CD14-positive monocyte (primary cell): Measurements from ENCODE around the gene SQSTM1. TPM values are rescaled to one million over a fixed set of nuclear protein-coding genes. Genes with fewer than 3 reads are reported as not detected.

ENCODE experiments used
- DNase-seq, 3 donors: peaks; one replicate each; pipeline ENCODE4 v3.0.0-alpha.2; 2011 to 2022
- H2AFZ ChIP-seq: 2 replicates; pipeline ENCODE4 v1.6.0; 2012; ENCODE audit warnings: mild to moderate bottlenecking, low read depth, low read length, inconsistent platforms; ENCODE audit not compliant: insufficient read depth, poor library complexity, severe bottlenecking
- H3K27ac ChIP-seq, 2 donors: 1 replicate in 1 of 2; 2 replicates in 1 of 2; pipeline ENCODE4 v1.5.1; 2012 to 2013; ENCODE audit warnings: low read length in 2 of 2, control low read depth in 1 of 2, inconsistent platforms in 1 of 2, low read depth in 1 of 2, mild to moderate bottlenecking in 1 of 2
- H3K27me3 ChIP-seq, 2 donors: one replicate each; pipeline versions ENCODE4 v1.6.0 to v1.6.1; 2011 to 2013; ENCODE audit warnings: low read length in 2 of 2; ENCODE audit not compliant: control insufficient read depth in 2 of 2, insufficient read depth in 2 of 2
- H3K36me3 ChIP-seq, 2 donors: replicated peaks in 1 of 2; 1 replicate in 1 of 2; 2 replicates in 1 of 2; pipeline versions ENCODE4 v1.5.1 to v1.6.1; 2012 to 2013; ENCODE audit warnings: low read length in 2 of 2, control low read depth in 1 of 2, inconsistent platforms in 1 of 2, mild to moderate bottlenecking in 1 of 2; ENCODE audit not compliant: insufficient read depth in 2 of 2, control insufficient read depth in 1 of 2
- H3K4me1 ChIP-seq, 2 donors: 1 replicate in 1 of 2; 2 replicates in 1 of 2; pipeline versions ENCODE4 v1.5.1 to v1.6.1; 2012 to 2013; ENCODE audit warnings: low read length in 2 of 2, control low read depth in 1 of 2, inconsistent platforms in 1 of 2, mild to moderate bottlenecking in 1 of 2, moderate library complexity in 1 of 2; ENCODE audit not compliant: insufficient read depth in 2 of 2, control insufficient read depth in 1 of 2
- H3K4me2 ChIP-seq: replicated peaks from 2 replicates; pipeline ENCODE3; 2012; ENCODE audit warnings: low read length, moderate library complexity, mild to moderate bottlenecking; ENCODE audit not compliant: poor library complexity, severe bottlenecking; ENCODE audit errors: extremely low read depth
- H3K4me3 ChIP-seq, 3 experiments: fragments of 200-600 bp in 1 of 3; sonication (generic) in 1 of 3; replicated peaks in 1 of 3; 1 replicate in 2 of 3; 2 replicates in 1 of 3; pipeline ENCODE4 v1.5.1; 2011 to 2013; ENCODE audit warnings: low read length in 3 of 3, mild to moderate bottlenecking in 3 of 3, control low read depth in 2 of 3, low read depth in 2 of 3, inconsistent platforms in 1 of 3, moderate library complexity in 1 of 3
- H3K79me2 ChIP-seq: 2 replicates; pipeline ENCODE4 v1.6.0; 2012; ENCODE audit warnings: mild to moderate bottlenecking, control low read depth, inconsistent platforms, low read length, moderate library complexity; ENCODE audit not compliant: insufficient read depth
- H3K9ac ChIP-seq: 2 replicates; pipeline ENCODE4 v1.6.0; 2017; ENCODE audit warnings: low read length, mild to moderate bottlenecking; ENCODE audit not compliant: insufficient read depth, poor library complexity, severe bottlenecking
- H3K9me3 ChIP-seq, 2 donors: replicated peaks in 1 of 2; 1 replicate in 1 of 2; 2 replicates in 1 of 2; pipeline versions ENCODE4 v1.5.1 to v1.6.1; 2012 to 2013; ENCODE audit warnings: low read length in 2 of 2, control low read depth in 1 of 2; ENCODE audit not compliant: control insufficient read depth in 1 of 2, insufficient read depth in 1 of 2
- H4K20me1 ChIP-seq: 2 replicates; pipeline ENCODE4 v1.6.0; 2012; ENCODE audit warnings: mild to moderate bottlenecking, low read length, control low read depth, moderate library complexity; ENCODE audit not compliant: insufficient read depth
- H3K27ac Mint-ChIP-seq, 7 donors: one replicate each; pipeline ENCODE4 v1.8.0; 2020; ENCODE audit warnings: mild to moderate bottlenecking in 7 of 7, mixed read lengths in 7 of 7, moderate library complexity in 6 of 7, inconsistent platforms in 2 of 7
- H3K27me3 Mint-ChIP-seq, 3 donors: one replicate each; pipeline ENCODE4 v1.8.0; 2021 to 2022; ENCODE audit warnings: low read depth in 3 of 3, mild to moderate bottlenecking in 3 of 3, mixed read lengths in 3 of 3, moderate library complexity in 3 of 3, inconsistent platforms in 1 of 3
- H3K36me3 Mint-ChIP-seq, 2 donors: one replicate each; pipeline ENCODE4 v1.8.0; 2020; ENCODE audit warnings: mixed read lengths in 2 of 2, inconsistent platforms in 1 of 2, mild to moderate bottlenecking in 1 of 2
- H3K4me1 Mint-ChIP-seq: one replicate; pipeline ENCODE4 v1.8.0; 2020; ENCODE audit warnings: mild to moderate bottlenecking, mixed read lengths
- H3K4me3 Mint-ChIP-seq, 2 donors: one replicate each; pipeline ENCODE4 v1.8.0; 2020; ENCODE audit warnings: mild to moderate bottlenecking in 2 of 2, mixed read lengths in 2 of 2, moderate library complexity in 1 of 2
- H3K9me3 Mint-ChIP-seq, 7 donors: one replicate each; pipeline ENCODE4 v1.8.0; 2020 to 2022; ENCODE audit warnings: mixed read lengths in 7 of 7, mild to moderate bottlenecking in 6 of 7, moderate library complexity in 6 of 7, inconsistent platforms in 2 of 7
- CTCF ChIP-seq: fragments of 200-600 bp; IDR thresholded peaks from one replicate; pipeline ENCODE4 v1.8.0; 2022; ENCODE audit warnings: antibody characterized with exemption, mild to moderate bottlenecking
- WGBS: methylation state at CpG from one replicate; pipeline ENCODE4 v1.1.5; 2013; ENCODE audit warnings: missing lambda C conversion rate; ENCODE audit not compliant: insufficient coverage; 5-methylcytosine and 5-hydroxymethylcytosine counted together
- intact Hi-C, 2 donors: fragments of 100-400 bp; cut with micrococcal nuclease; formaldehyde crosslinking; loops; one replicate each; pipeline versions ENCODE4 v1.15.0 to v1.15.1; 2023
- polyA plus RNA-seq, 3 donors: library from polyadenylated mRNA; depleted of rRNA in 1 of 3; unstranded in 2 of 3; stranded (reverse) in 1 of 3; fragments of 300-500 nt in 2 of 3; fragments of >200 nt in 1 of 3; fragmentation: Illumina TruSeq in 2 of 3; gene quantifications; 1 replicate in 2 of 3; 2 replicates in 1 of 3; pipeline ENCODE4 v1.2.3, GENCODE V29; 2012 to 2021

Gene SQSTM1
- polyA plus RNA-seq, 3 donors: 182 to 312 (median 275) TPM

- H3K36me3 ChIP-seq: peaks cover 93 to 97% of the 10 kb centered on the region in 2 donors
- Mint-ChIP-seq H3K27ac (peak overlapping the region in 6 of 7 donors; percentile 26 to 86 (median 44)), H3K27me3 (no peaks in the 10 kb centered on the region), H3K4me1 (peaks cover 33% of the 10 kb centered on the region), H3K4me3 (no peak overlapping the region), H3K9me3 (peaks cover 0 to 2% (median 0%) of the 10 kb centered on the region in 7 donors), H3K36me3 (peaks cover 95 to 99% of the 10 kb centered on the region in 2 donors)
- TF ChIP-seq CTCF: no peak
- H3K27me3 ChIP-seq: no peaks in the 10 kb centered on the region
- 100% methylated on average over 1 of the region's 3 CpGs for WGBS
- H2AFZ ChIP-seq: no peak overlapping the region
- peaks cover 100% of the 10 kb centered on the region for H4K20me1 ChIP-seq
- H3K27ac ChIP-seq: peak overlapping the region in 1 of 2 donors; percentile 48
- no peak overlapping the region for H3K9ac ChIP-seq
- no peak overlapping the region for H3K4me3 ChIP-seq
- no peak for DNase-seq
- no peaks in the 10 kb centered on the region for H3K9me3 ChIP-seq
- intact Hi-C loops: loop anchor here in 1 of 2 donors (10.0 kb wide), 2 partner anchors 146 to 204 kb away; partner anchors contain the start of gene HNRNPH1
- peaks cover 48% of the 10 kb centered on the region for H3K79me2 ChIP-seq
- H3K4me2 ChIP-seq: no peak overlapping the region
- H3K4me1 ChIP-seq: peaks cover 16 to 25% of the 10 kb centered on the region in 2 donors
Measured at GRCh38 chr5:179828756-179829421, 8.2 kb downstream of the SQSTM1 start.

- Histone ChIP-seq H3K4me3 (no peak overlapping the region), H3K4me2 (no peak overlapping the region), H3K27me3 (no peaks in the 10 kb centered on the region), H3K9me3 (no peaks in the 10 kb centered on the region), H2AFZ (no peak overlapping the region), H3K79me2 (peaks cover 38% of the 10 kb centered on the region), H3K9ac (no peak overlapping the region), H3K36me3 (peaks cover 87 to 89% of the 10 kb centered on the region in 2 donors), H3K27ac (no peak overlapping the region), H4K20me1 (peaks cover 94% of the 10 kb centered on the region), H3K4me1 (peaks cover 16 to 20% of the 10 kb centered on the region in 2 donors)
- peaks cover 85 to 94% of the 10 kb centered on the region in 2 donors for H3K36me3 Mint-ChIP-seq
- H3K9me3 Mint-ChIP-seq: peaks cover 0 to 2% (median 0%) of the 10 kb centered on the region in 7 donors
- H3K27ac Mint-ChIP-seq: peak overlapping the region in 2 of 7 donors; percentile 15 to 35
- no peak for DNase-seq
- no peaks in the 10 kb centered on the region for H3K27me3 Mint-ChIP-seq
- H3K4me3 Mint-ChIP-seq: no peak overlapping the region
- peaks cover 27% of the 10 kb centered on the region for H3K4me1 Mint-ChIP-seq
- WGBS: no CpG with 5 or more reads among the region's 7 CpGs
- intact Hi-C loops: loop anchor here in 1 of 2 donors (10.0 kb wide), 2 partner anchors 145 to 205 kb away; partner anchors contain the start of gene HNRNPH1
- TF ChIP-seq CTCF: no peak
Measured at GRCh38 chr5:179829732-179830435, 9.2 kb downstream of the SQSTM1 start.
